NCI-H748 (cell line): ENCODE data around the gene TNKS2.

Experiments used
- DNase-seq: peaks from one replicate; lab custom pipeline; 2025; ENCODE audit not compliant: unreplicated experiment; lab: John Stamatoyannopoulos, UW

The TNKS2 gene

GRCh38 chr10:91908337-91909116 lies 110.3 kb downstream of the TNKS2 start:
- DNase-seq: peak; percentile 90

- peak; percentile 82 for DNase-seq
Observed at GRCh38 chr10:91909117-91909677, 111.0 kb downstream of the TNKS2 start, which contains the start of gene FGFBP3. Gene FGFBP3 (minus strand): TSS chr10:91909486. CDS start chr10:91908969, 517 bp downstream.

- DNase-seq: no peak
Observed at GRCh38 chr10:91910467-91910866, 112.2 kb downstream of the TNKS2 start.
